KOPT-K1 (cell line): Measurements from ENCODE around the gene NIPAL4.

Source experiments
- H3K27ac ChIP-seq: fragments of 200-600 bp; sonication (generic); 2 replicates; pipeline ENCODE4 v1.5.1; 2016; ENCODE audit warnings: antibody characterized with exemption, mild to moderate bottlenecking, low read depth, low read length; ENCODE audit not compliant: poor library complexity, severe bottlenecking
- H3K36me3 ChIP-seq: fragments of 200-600 bp; sonication (generic); 2 replicates; pipeline ENCODE4 v1.5.1; 2017; ENCODE audit warnings: antibody characterized with exemption, mild to moderate bottlenecking, low read length, moderate library complexity; ENCODE audit not compliant: insufficient read depth
- H3K9me3 ChIP-seq: fragments of 200-600 bp; sonication (generic); 2 replicates; pipeline ENCODE4 v1.5.1; 2017; ENCODE audit warnings: antibody characterized with exemption, low read length, mild to moderate bottlenecking; ENCODE audit not compliant: insufficient read depth, poor library complexity, severe bottlenecking

Gene NIPAL4

GRCh38 chr5:157486861-157487260 lies 26.8 kb downstream of the NIPAL4 start:
- Histone ChIP-seq H3K36me3 (peaks cover 74% of the 10 kb centered on the region), H3K27ac (peak overlapping the region; percentile 54), H3K9me3 (no peaks in the 10 kb centered on the region)

- H3K27ac ChIP-seq: peak overlapping the region; percentile 54
- H3K36me3 ChIP-seq: peaks cover 74% of the 10 kb centered on the region
- H3K9me3 ChIP-seq: no peaks in the 10 kb centered on the region
Observed at GRCh38 chr5:157487358-157487757, 27.3 kb downstream of the NIPAL4 start.

DNA sequence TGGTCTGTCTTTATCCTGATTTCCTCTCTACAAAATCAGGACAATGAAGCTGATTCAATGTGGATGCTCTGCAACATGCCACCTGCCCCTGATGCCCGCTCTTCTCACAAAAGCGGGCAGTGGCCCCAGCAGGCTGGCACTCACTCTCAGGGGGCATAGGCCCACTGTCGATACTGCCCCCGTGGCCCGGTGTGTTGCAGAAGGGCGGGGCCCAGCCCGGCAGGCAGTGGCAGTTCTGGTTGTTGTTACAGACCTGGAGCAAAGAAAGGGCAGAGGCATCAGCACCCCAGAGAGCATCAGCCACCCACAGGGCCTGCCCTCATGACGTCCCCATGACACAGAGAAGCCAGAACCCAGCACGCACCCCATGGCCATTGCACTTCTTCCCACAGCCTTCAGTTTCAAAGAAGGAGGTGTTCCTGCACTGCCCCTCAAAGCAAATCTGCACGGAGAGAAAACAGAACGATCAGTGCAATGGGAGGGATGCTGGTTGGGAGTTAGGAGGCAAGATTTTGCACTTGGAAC lies 31.5 kb downstream of the NIPAL4 start:
- Histone ChIP-seq H3K9me3 (no peaks in the 10 kb centered on the region), H3K27ac (no peak overlapping the region), H3K36me3 (peaks cover 84% of the 10 kb centered on the region)

- Histone ChIP-seq H3K36me3 (peaks cover 89% of the 10 kb centered on the region), H3K27ac (no peak overlapping the region)
Observed at GRCh38 chr5:157492886-157493285, 32.9 kb downstream of the NIPAL4 start.

DNA sequence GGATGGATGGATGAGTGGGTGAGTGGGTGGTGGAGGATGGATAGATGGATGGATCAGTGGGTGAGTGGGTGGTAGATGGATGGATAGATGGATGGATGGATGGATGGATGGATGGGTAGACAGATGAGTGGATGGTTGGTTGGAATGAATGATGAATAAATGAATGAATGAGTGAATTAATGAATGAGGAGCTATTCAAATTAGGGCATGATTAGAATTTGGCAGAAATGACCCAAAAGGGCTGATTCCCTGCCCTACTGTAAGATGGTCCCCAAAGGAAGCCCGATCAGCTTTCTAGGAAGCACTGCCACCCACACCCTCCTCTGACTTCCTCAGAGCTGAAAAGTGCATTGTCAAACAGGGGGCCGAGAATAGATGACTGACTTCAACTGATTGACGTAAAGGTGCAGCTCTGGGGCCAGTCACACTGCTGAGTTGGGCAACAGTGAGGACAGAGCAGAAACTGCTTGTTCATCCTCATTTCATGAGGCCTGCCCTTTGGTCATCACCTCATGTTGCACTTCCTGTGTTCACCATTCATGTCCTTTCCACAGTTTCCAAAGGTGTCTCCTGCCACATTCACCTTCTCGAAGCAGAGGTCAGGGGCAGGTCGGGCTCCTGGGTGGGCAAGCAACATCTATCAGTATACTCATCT lies 34.3 kb downstream of the NIPAL4 start:
- Histone ChIP-seq H3K27ac (no peak overlapping the region), H3K36me3 (peaks cover 87% of the 10 kb centered on the region), H3K9me3 (no peaks in the 10 kb centered on the region)

More at GRCh38 chr5:157492886-157493285, 32.9 kb downstream of the NIPAL4 start:
- no peaks in the 10 kb centered on the region for H3K9me3 ChIP-seq

- no peak overlapping the region for H3K27ac ChIP-seq
- peaks cover 92% of the 10 kb centered on the region for H3K36me3 ChIP-seq
- H3K9me3 ChIP-seq: no peaks in the 10 kb centered on the region
Observed at GRCh38 chr5:157496864-157497263, 36.9 kb downstream of the NIPAL4 start.

DNA sequence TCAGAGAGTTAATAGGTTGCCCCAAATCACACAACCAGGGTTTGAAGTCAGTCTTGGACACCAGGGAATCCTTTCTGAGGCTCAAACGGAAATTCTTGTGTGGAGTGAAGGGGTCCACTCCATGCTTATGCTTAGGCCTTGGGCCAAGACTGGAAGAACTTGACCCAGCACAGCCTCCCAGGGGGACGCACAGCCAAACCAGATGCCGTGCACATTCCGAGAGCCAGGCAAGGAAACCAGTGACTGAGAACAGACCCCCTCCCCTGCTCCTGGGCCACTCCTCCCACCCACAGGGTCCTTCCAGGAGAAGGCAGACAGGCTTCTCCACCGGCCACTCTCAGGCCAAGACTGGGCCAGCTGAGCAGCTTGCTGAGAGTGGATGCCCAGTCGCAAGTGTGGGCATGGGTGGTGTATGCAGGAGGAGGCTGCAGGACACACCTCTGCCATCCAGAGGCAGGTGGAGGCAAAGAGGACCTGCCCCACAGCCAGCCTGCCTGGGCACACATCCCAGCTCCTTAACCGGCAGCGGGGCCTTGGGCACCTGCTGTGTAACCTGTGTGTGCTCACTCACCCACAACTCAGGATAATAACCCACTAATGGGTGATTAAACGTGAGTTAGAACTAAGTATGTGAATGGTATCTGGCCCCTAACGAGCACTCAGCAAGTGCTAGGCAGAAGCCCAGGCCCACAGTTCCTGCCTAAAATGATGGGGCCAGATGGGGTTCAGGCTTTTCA lies 38.0 kb downstream of the NIPAL4 start:
- Histone ChIP-seq H3K27ac (no peak overlapping the region), H3K9me3 (no peaks in the 10 kb centered on the region), H3K36me3 (peaks cover 94% of the 10 kb centered on the region)

DNA sequence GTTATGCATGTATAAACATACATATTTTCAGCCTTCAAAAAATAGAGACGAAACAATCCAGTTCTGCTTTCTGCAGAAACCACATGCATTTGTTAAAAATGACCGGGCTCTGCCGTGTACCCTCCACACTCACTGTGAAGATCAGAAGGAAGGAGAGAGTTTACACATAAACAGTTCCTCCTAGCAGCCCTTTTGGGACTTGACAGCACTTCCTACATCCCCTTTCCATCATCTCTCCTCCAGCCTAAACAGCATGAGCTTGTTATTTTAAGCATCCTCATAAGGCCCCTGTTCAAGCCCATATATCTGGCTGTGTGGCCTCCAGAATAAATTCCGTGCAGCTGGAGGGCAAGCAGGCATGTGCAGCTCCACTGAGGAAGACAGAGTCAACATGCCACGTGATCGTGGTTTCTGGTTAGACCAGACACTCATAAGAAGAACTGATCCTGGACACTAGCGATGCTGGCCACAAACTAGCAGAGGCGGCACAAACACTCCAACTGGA lies 42.2 kb downstream of the NIPAL4 start:
- H3K36me3 ChIP-seq: peaks cover 95% of the 10 kb centered on the region
- no peaks in the 10 kb centered on the region for H3K9me3 ChIP-seq
- H3K27ac ChIP-seq: peak overlapping the region; percentile 23

- Histone ChIP-seq H3K27ac (no peak overlapping the region), H3K36me3 (peaks cover 95% of the 10 kb centered on the region), H3K9me3 (no peaks in the 10 kb centered on the region)
Observed at GRCh38 chr5:157504053-157504452, 44.0 kb downstream of the NIPAL4 start.

- peak overlapping the region; percentile 1 for H3K27ac ChIP-seq
- H3K9me3 ChIP-seq: no peaks in the 10 kb centered on the region
- peaks cover 91% of the 10 kb centered on the region for H3K36me3 ChIP-seq
Observed at GRCh38 chr5:157505496-157505895, 45.5 kb downstream of the NIPAL4 start.

DNA sequence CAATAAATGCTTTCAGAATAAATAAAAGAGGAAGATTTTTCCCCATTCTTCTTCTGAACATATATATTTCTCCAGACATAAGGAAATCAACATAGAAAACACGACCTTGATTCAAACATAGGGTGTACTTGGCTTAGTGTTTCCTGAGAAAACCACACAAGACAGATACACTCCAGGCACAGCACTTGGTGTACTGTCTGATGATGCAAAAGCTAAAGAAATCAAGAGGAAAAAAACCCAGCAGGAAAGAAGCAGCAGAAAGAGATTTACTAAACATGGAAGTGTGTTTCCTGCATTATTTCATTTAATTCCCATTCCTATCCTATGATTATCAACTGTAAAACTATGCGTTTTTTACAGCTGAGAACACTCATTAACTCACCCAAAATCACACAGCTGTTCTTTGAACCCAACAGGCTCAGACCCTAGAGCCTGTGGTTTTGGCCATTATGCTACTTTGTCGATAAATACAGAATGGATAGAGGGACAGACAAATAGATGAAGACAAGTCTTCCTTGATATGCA lies 46.1 kb downstream of the NIPAL4 start:
- peak overlapping the region; percentile 1 for H3K27ac ChIP-seq
- H3K9me3 ChIP-seq: no peaks in the 10 kb centered on the region
- H3K36me3 ChIP-seq: peaks cover 91% of the 10 kb centered on the region

DNA sequence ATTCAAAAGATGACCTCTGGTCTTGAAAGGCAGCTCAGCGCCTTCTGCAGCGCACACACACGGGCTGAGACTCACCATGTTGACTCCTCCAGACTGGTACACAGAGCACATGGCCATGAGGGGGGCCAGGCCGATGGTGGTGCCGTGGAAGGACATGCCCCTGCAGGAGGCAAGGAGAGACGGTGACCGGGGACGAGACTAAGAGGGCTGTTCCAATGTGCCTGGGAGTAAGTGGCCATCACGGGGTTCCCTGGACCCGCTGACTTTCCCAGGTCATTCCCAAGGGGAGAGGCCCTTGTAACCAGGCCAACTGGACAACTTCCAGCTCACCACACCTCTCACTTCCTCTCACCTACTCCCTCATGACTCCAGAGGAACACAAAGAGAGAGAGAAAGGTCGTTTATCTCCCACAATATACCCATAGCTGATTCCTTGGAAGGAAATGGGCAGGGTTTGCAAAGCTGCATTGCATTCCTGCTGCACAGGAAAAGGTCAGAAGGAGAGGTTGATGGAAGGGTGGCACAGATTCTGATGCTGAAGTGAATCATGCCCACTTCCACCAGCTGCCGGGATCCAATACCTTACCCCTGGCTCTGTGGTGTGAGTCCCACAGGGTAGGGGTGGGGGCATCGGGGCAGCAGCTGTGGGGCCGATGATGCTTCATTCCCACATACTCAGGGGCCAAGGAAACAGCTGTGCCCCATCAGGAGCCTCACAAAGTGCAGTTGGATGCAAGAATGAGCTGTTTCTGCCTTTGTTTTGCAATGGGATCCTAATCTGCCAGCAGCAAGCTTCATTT lies 47.2 kb downstream of the NIPAL4 start:
- Histone ChIP-seq H3K9me3 (no peaks in the 10 kb centered on the region), H3K27ac (no peak overlapping the region), H3K36me3 (peaks cover 91% of the 10 kb centered on the region)

GRCh38 chr5:157509093-157509492 lies 49.1 kb downstream of the NIPAL4 start:
- Histone ChIP-seq H3K27ac (no peak overlapping the region), H3K36me3 (peaks cover 91% of the 10 kb centered on the region), H3K9me3 (no peaks in the 10 kb centered on the region)

- Histone ChIP-seq H3K27ac (no peak overlapping the region), H3K9me3 (no peaks in the 10 kb centered on the region), H3K36me3 (peaks cover 91% of the 10 kb centered on the region)
Observed at GRCh38 chr5:157509587-157509986, 49.6 kb downstream of the NIPAL4 start.

DNA sequence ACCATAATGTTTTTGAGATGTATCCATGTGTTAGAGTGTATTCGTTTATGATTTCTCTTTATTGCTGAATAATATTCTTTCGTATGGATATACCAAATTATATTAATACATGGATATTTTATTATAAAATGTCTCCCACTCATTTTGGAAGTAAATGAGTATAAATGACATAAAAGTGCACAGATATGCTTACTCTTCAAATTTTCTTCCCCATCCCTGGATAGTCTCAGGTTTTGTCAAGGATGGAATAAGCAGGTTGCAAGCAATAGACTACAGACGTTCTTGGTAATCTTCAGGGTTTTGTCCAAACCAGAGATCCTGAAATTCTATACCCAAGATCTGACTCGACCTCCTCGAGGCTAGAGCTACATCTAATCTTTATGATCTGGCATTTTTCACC lies 50.7 kb downstream of the NIPAL4 start:
- Histone ChIP-seq H3K9me3 (no peaks in the 10 kb centered on the region), H3K36me3 (peaks cover 91% of the 10 kb centered on the region), H3K27ac (no peak overlapping the region)
